Left hindlimb (tissue), 1 donor: ENCODE data around the gene FAN1.
A peak's percentile ranks its signal among the peaks of the same experiment; 100 is the strongest.

Experiments used
- DNase-seq: peaks from one replicate; pipeline ENCODE4 v3.0.0-alpha.2; 2018

Gene FAN1

DNA sequence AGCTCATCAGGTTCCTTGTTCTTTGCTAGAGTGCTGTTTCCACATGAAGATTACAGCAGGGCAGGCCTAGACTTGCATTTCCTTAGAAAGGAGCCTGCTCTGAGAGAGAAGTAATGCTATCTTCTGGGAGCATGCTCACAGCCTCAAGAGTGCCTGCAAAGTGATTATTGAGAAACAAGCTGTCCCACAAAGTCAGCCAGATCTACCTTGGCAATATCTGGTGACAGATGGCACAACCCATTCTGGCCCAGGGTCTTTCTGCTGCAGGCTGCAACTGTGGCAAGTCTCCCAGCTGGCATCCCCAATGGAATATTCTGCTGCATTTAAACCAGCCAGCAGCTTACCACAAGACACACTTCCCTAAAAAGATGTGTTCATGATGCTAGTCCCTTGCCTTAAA, 58.4 kb downstream of the FAN1 start:
- no peak for DNase-seq

DNA sequence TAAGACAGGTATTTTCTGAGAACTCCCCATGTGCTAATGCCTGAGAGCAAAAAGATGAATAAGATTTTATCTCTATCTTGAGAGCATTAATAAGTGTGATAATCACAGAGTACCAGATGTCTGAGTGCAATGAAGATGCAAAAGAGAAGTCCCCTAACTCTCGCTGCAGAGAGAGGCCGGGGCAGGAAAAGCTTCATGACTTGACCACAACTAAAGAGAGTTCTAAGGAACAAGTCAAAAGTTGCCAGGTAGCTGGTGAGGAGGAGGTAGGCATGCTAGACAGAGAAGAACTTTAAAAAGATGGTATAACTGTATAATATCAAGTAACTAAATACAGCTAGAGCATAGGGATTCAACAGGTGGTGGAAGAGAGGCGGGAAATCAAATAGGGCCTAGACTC, 58.9 kb downstream of the FAN1 start:
- no peak for DNase-seq

DNA sequence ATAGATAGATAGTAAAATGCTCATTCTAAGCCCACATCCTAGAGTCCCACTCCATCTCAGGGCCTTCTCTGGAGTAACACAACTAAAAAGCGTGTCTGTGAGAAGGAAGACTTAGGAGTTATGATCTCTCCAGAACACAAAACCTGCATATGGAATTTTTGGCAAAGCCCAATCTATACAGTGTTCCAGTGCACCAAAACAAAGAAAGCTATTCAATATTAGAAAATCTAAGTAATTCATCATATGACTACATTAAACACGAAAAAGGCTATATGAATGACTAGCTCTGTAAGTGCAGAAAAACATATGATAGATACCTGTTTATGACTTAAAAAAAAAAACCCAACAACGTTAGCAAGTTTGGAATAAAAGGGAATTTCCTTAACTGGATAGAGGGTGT, 60.0 kb downstream of the FAN1 start:
- no peak for DNase-seq

DNA sequence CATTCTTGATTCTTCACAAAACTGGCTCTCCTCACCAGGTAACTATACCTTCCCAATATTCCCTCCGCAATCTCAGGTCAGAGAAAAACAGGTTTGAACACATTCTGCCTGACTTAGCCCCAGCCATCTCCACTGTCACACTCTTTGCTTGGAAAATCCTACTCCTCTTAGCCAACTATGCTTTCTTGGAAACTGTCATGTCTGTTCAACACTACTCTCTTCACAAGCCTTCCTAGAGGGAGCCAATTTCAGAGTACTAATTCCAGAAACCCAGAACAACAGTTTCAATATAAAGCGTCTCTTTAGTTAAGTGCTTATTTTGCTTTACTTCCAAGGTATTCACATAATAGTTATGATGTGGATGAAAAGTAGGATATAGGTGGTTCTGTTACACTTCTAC, 66.0 kb downstream of the FAN1 start:
- no peak for DNase-seq

DNA sequence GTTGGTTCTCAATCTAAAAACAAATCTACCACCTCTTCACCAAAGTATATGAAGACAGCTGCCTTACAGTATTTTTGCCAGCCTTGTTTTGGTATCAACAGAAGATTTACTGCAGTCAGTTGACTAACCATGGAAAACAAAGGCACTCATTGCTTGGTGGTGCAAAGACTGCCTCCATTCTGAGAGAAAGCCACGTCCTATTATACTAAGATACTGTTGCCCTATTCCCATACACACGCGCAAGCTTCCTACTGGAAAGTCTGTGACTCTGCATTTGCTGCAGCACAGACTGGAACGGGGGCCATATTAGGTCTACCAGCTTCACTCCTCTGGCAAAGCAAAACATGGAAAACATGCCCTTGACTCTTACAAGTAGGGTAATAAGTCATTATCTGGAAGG, 69.7 kb downstream of the FAN1 start:
- DNase-seq, result no peak

DNA sequence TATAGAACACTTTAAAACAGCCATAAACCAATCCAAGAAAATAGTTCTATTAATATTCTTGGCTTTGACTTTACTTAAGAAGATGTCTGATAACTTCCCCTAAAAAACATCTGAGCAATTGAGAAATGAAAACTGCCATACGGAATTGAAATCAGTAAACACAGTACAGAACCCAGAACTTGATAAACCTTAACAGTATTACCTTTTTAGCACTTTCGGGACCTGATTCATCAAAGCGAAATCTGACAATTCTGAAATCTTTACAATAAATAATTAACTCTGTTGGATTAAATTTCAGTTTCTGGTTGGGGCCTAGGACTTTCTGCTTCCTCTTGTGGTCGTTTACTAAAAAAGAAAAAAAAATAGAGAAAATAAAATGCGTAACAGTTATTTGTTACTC, 70.4 kb downstream of the FAN1 start:
- DNase-seq, result no peak

DNA sequence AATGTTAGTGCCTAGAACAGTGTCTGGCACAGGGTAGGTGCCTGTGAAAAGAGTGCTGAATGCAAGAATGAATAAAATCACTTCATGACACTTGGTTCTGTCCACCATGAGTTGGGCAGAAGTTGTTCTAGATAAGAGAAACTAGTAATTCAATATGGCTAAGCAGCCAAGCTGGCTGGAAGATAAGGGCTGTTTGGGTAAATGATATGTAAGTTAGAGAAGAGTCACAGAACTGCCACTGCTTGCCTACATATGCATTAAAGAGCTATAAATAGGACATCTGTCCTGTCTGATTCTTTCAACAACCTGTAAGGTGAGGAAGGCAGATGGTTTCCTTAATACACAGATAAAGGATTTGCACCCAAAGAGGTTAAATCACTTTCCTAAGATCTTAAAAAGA, 74.6 kb downstream of the FAN1 start:
- no peak for DNase-seq

DNA sequence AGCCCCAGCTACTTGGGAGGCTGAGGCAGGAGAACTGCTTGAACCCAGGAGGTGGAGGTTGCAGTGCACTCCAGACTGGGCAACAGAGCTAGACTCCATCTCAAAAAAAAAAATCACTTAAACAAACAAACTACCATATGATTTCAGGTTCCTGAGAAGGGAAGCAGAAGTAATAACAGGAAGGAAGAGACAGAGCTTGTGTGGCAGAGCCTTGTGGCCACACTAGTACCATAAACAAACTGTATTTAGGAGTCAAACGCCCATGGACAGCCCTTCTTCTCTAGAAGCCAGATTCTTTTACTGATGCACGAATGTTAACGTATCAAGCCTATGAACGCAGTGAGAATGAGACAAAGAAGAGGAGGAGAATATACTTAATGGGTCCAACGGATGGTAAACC, 75.7 kb downstream of the FAN1 start:
- no peak for DNase-seq

DNA sequence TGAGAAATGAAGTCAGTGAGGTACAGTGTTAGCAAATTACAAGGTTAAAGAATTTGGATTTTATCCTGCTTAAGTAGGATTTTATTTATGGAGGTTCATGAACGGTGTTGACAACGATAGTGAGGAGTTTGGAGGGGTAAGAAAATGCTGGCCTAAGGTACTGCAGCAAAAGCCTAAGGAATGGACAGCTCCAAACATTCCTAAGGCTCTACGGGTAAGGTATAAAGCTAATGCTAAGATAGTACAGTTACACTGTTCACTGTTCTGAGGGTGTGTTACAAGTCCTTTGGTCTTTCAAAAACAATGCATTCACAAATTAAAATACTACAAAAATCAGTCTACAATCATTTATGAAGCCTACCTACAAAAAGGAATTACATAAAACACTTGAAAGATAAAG, 80.4 kb downstream of the FAN1 start:
- DNase-seq, result no peak

DNA sequence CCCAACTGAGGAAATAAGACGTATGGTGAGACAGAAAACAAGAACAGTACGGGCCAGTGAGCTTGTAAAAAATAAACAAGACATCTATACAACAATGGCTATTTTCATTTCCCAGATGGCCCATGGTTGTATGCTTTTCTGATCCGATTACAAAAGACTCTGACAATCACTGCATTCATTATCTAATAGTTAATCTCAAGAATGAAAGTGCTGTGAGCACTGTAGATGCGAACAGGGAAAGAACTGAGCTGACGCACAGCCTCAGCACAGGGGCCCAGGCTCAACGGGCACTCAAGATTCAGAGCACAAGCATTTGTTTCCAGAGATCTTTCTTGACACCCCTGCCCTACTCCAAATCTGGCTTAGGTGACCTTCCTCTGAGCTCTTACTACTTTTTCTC, 80.8 kb downstream of the FAN1 start:
- no peak for DNase-seq

DNA sequence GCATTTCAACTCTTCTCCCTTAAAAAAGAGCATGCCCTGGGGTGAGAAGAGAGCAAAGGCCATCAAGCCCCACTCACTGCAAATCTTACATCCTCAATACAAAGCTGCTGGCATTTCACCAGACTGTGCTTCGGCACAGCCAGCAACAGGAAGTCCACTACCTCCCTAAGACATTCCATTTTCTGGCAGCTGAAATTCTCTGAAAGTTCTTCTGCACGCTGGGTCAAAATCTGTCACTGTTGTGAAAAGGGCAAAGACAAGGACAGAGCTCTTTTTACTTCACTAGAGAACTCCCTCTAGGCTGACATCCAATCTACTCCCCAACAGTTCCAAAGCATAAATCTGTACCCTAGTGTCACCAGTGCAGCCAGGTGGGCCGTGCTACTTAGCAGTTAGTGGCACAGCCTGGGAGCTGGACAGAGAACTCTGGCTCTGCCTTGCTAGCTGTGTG, 81.4 kb downstream of the FAN1 start:
- DNase-seq, result no peak

DNA sequence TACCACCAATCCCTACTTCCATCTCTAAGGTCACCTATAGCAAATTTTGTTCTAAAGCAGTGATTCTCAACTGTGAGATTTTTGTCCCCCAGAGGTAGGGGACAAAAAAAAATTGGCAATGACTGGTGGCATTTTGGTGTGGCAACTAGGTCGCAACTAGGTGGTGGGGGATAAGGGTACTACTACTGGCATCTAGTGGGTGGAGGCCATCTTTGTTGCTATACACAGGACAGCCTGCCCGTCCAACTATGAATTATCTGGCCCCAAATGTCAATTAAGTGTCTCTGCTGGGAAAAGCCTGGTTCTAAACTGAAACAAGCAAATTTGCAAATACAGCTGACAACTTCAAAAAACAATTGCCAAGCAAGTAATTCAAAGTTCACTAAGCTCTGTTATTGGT, 86.3 kb downstream of the FAN1 start:
- DNase-seq, result no peak

DNA sequence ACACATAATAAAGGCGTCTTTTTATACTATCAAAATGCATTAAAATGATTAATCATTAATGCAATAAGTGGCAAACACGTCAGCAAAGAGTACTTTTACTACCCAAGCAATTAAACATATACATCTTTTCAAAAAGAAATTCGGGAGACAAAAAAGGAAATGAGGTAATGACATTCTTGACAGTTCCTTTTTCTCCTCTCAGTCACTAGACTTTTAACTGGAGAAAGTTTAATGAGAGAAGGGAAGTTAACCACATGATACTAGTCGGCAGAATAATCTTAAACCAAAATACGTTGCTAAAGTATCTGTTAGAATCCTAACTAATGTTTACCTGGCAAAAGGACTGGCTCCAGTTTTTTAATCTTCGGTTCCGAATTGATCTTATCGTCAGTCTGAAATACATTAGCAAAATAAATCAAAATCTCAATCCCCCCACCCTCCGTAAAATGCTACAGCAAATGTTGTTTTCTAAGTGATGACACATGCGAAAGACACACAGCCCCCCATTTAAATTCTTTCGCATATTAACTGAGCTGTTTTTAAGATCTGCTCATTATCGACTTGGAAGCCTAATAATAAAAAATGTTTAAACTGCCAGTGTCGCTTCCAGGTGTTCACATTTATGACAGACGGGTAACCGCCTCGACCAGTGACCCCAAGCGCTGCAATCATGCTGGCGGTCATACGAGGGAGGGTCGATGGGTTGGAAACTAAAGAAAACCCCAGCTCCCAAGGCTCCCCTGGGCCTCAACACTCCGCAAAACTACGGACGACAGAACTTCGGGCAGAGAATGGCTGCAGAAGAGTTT, 86.9 kb downstream of the FAN1 start:
- no peak for DNase-seq

DNA sequence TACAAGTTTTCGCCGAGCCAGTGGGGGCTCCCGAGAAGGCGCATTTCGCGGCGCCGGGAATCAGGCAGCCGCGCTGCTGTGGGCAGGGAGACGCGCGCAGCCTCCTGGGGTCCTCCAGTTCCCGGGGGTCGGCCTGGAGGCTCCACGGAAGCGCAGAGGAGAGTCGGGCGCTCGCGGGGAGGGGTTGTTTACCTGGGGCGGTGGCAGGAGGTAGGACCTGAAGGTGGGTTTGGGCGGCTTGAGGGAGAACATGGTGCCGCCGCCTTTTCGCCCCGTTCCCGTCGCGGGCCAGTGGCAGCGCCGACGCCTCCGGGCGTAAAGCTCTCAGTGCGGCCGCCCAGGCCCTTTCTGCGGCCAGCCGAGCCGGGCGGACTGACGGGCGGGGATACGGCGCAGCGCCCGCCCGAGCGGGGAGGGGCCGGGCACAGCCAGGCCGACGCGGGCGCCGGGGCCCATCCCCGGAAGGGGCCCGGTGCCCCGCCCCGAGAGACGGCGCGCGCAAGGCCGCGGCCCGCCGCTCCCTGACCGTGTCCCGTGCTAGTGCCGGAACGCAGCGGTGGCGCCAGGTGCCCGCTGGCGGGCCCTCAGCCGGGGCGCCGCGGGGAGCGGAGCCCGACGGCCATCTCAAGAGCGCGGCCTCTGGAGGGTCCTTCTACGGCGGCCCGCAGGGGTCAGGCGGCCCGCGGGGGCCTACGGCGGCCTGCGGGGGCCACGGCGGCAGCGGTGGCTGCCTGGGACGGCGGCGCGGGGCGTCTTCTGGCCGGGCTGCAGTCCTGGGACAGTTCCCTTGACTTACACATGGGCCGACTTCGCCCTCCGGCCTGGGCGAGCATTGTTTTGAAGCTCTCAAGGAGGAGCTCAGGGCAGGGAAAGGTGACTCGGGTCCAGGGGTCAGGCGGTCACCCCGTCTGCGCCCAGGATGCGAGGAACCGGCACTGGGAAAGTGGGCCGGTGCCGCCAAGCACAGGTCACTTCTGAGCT, 87.8 kb downstream of the FAN1 start, which contains the start of gene MTMR10:
MTMR10 (minus strand) TSS at position 374 of the 981 bp plus-strand sequence; CDS start at position 252, 122 bp downstream.
- peak; percentile 84 for DNase-seq

DNA sequence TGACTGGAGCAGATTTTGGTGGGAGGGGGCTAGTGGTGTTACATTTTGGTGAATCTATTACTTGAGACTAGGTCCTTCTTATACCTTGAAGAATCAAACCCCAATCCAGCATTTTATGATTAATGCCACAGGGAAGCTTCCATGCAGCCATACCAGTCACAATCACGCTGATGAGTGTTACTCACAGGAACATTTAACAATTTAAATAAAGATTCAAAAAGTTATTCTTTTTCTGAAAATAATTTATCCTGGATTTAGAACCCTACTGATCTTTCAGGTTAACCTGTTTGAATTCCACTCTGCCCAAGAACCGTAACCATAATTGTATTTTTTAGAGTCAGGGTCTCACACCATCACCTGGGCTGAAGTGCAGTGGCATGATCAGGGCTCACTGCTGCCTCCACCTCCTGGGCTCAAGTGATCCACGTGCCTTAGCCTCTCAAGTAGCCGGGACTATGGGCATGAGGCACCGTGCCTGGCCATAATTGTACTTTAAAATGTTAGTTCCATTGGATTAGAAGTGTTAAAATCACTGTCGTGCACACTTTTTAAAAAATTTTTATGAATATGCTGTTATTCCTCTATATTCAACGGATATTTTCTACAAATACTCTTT, 88.6 kb downstream of the FAN1 start:
- DNase-seq, result no peak
